C4-2B (cell line): ENCODE results near the gene LMNTD2.
A peak's percentile ranks its signal among the peaks of the same experiment; 100 is the strongest.
"Not testable (repeated sequence)": the region's sequence is repeated elsewhere in the genome, so short reads cannot be mapped to it uniquely, and the experiment has no call there.

Source experiments
- H3K27ac ChIP-seq: fragments of 450-650 bp; 2 replicates; pipeline ENCODE4 v1.5.1; 2017
- CTCF ChIP-seq: fragments of 450-650 bp; conservative IDR thresholded peaks from 2 replicates; pipeline ENCODE4 v1.5.1; 2017; ENCODE audit warnings: mild to moderate bottlenecking
- ZFX ChIP-seq: fragments of 450-650 bp; IDR thresholded peaks from 2 replicates; pipeline ENCODE4 v1.6.1; 2017

LMNTD2 gene

GRCh38 chr11:578276-579035 lies 17.9 kb upstream of the LMNTD2 start:
- peak overlapping the region; percentile 97 for H3K27ac ChIP-seq
- TF ChIP-seq ZFX = no peak
- TF ChIP-seq CTCF = no peak

GRCh38 chr11:577611-577894 lies 17.0 kb upstream of the LMNTD2 start:
- H3K27ac ChIP-seq = peak overlapping the region; percentile 97
- no peak for TF ChIP-seq CTCF
- TF ChIP-seq ZFX = no peak

GRCh38 chr11:576811-577610 lies 16.5 kb upstream of the LMNTD2 start:
- peak overlapping the region; percentile 97 for H3K27ac ChIP-seq
- TF ChIP-seq CTCF (no peak), ZFX (peak; percentile 89; the same call in 1 of the 2 replicates)

DNA sequence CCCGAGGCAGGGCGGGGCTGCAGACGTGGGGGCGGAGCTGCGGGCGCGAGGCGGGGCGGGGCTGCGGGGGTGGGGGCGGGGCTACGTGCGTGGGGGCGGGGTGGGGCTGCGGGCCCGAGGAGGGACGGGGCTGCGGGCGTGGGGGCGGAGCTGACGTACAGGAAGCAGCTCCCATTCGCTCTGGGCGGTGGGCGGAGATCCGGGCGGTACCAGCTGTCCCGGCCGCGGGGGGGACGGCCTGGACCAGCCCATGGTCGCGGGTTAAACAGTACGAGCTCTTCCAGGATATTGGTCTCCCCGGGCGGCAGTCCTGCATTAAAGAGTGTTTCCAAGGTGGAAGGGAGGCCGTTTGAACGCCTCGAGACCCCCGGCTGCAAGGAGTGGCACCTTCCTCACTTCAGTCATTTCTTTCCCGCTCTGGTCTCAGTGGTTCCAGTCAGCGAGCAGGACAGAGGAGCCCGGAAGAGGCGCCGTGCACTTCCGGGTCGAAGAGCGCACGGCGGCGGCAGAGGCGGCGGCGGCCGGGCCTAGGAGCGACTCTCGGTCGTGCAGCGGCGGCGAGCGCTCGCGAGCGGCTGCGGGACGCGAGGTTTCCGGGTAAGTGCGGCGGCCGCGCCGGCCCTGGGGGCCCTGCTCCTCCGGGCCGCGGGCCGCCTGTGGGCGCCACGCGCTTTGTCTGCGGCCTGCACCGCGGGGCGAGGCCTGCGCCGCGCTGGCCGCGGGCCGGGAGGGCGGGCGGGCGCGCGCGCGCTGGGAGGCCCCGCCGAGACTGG lies 15.6 kb upstream of the LMNTD2 start, which contains the start of gene PHRF1:
TSS of gene PHRF1 (plus strand) at position 475 of the 773 bp plus-strand sequence. CDS start 5,043 bp downstream, outside the sequence.
- peak within 1 kb of the TSS; percentile 97 for H3K27ac ChIP-seq
- TF ChIP-seq ZFX (peak; percentile 100), CTCF (no peak)

GRCh38 chr11:575313-575995 lies 14.9 kb upstream of the LMNTD2 start:
- TF ChIP-seq CTCF = no peak
- TF ChIP-seq ZFX = peak; percentile 83
- peak overlapping the region; percentile 97 for H3K27ac ChIP-seq

DNA sequence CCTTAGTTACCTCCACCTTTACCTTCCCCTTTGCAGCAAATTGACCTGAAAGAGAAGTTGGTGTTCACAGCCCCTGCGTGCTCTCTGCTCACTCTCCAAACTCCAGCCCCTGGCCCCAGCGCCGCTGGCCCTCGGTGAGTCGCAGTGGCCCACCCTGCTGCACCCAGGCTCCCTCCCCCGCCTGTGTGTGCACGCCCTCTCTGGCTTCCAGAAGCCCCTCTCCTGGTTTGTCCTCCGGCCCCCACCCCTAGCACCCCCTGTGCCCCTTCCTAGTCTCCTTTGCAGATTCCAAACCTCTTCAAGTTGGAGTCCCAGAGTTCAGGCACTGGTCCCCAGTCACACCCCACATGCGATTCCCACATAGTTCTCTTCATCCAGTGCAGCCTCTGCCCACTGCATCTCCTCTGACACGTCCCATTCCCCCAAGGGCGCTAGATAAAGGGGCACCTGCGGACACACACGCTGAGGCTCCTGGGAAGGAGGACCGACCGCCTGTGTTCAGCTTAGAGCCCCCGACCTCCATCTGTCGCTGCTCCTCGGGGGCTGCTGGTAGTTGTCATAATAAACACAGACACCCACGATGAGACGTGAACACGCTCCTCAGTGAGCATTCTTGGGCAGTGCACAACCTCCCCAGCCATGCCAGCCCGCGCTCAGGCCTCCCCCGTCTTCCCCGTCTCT lies 14.2 kb upstream of the LMNTD2 start:
- H3K27ac ChIP-seq = peak overlapping the region; percentile 97
- TF ChIP-seq CTCF = no peak
- no peak for TF ChIP-seq ZFX

DNA sequence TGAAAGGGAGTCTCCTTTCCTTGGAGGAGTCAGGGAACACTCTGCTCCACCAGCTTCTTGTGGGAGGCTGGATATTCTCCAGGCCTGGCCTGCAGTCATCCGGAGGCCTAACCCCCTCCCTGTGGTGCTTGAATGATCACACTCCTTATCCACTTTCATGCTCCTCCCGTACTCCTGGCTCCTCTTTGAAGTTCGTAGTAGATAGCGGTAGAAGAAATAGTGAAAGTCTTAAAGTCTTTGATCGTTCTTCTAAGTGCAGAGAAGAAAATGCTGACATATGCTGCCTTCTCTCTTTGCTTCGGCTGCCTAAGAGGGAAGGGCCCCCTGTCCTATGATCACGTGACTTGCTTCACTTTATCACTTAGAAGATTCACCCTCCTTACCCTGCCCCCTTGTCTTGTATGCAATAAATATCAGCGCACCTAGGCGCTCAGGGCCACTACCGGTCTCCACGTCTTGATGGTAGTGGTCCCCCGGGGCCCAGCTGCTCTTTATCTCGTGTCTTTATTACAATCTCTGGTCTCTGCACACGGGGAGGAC lies 13.6 kb upstream of the LMNTD2 start:
- not testable (repeated sequence) for H3K27ac ChIP-seq
